GM23248 (cell line): ENCODE data around the gene SNX14. TPM values are rescaled to one million over a fixed set of nuclear protein-coding genes. Genes with fewer than 3 reads are reported as not detected.

ENCODE experiments used
- DNase-seq: peaks from one replicate; pipeline ENCODE4 v3.0.0-alpha.2; 2015
- H2AFZ ChIP-seq: fragments of 200-600 bp; sonication (generic); 2 replicates; pipeline ENCODE4 v1.6.1; 2016; ENCODE audit warnings: antibody characterized with exemption
- H3F3A ChIP-seq: fragments of 200-600 bp; sonication (generic); 2 replicates; pipeline ENCODE4 v1.6.1; 2016; ENCODE audit warnings: mild to moderate bottlenecking, antibody characterized with exemption, mixed run types; ENCODE audit not compliant: insufficient read depth
- H3K27ac ChIP-seq: fragments of 200-600 bp; sonication (generic); 2 replicates; pipeline ENCODE4 v1.5.1; 2016; ENCODE audit warnings: mild to moderate bottlenecking
- H3K27me3 ChIP-seq: fragments of 200-600 bp; sonication (generic); replicated peaks from 2 replicates; pipeline ENCODE4 v1.6.1; 2016; ENCODE audit warnings: mild to moderate bottlenecking; ENCODE audit not compliant: insufficient read depth
- H3K36me3 ChIP-seq: fragments of 200-600 bp; sonication (generic); 2 replicates; pipeline ENCODE4 v1.6.1; 2016; ENCODE audit warnings: low read depth, mild to moderate bottlenecking
- H3K4me1 ChIP-seq: fragments of 200-600 bp; sonication (generic); 2 replicates; pipeline ENCODE4 v1.6.1; 2016; ENCODE audit warnings: mild to moderate bottlenecking; ENCODE audit not compliant: insufficient read depth
- H3K4me2 ChIP-seq: fragments of 200-600 bp; sonication (generic); one replicate; pipeline ENCODE4 v1.6.1; 2016; ENCODE audit warnings: mild to moderate bottlenecking; ENCODE audit not compliant: unreplicated experiment
- H3K4me3 ChIP-seq: fragments of 200-600 bp; sonication (generic); 2 replicates; pipeline ENCODE4 v1.5.1; 2016; ENCODE audit warnings: mild to moderate bottlenecking
- H3K79me2 ChIP-seq: fragments of 200-600 bp; sonication (generic); 2 replicates; pipeline ENCODE4 v1.6.1; 2016; ENCODE audit warnings: mild to moderate bottlenecking; ENCODE audit not compliant: insufficient read depth
- H3K9ac ChIP-seq: fragments of 200-600 bp; sonication (generic); 2 replicates; pipeline ENCODE4 v1.6.1; 2016; ENCODE audit warnings: mild to moderate bottlenecking
- H3K9me2 ChIP-seq: fragments of 200-600 bp; sonication (generic); 2 replicates; pipeline ENCODE4 v1.6.1; 2016; ENCODE audit warnings: mixed run types, mild to moderate bottlenecking, moderate library complexity; ENCODE audit not compliant: insufficient read depth
- H3K9me3 ChIP-seq: fragments of 200-600 bp; sonication (generic); one replicate; pipeline ENCODE4 v1.6.1; 2017; ENCODE audit warnings: low read depth
- H4K20me1 ChIP-seq: fragments of 200-600 bp; sonication (generic); 2 replicates; pipeline ENCODE4 v1.6.0; 2016; ENCODE audit not compliant: insufficient read depth
- EZH2 ChIP-seq: fragments of 200-600 bp; sonication (generic); IDR thresholded peaks from 2 replicates; pipeline ENCODE4 v1.6.1; 2018; ENCODE audit warnings: antibody characterized with exemption, mild to moderate bottlenecking; ENCODE audit not compliant: insufficient read depth, poor library complexity, severe bottlenecking
- EZH2phosphoT487 ChIP-seq: fragments of 200-600 bp; sonication (generic); IDR thresholded peaks from 2 replicates; pipeline ENCODE4 v1.6.1; 2018; ENCODE audit warnings: antibody characterized with exemption, moderate library complexity, mild to moderate bottlenecking, low read depth; ENCODE audit not compliant: insufficient read depth
- WGBS, 2 experiments: methylation state at CpG; one replicate each; pipeline ENCODE4 v1.1.6; 2015 to 2017; ENCODE audit warnings: low lambda C conversion rate in 2 of 2, low coverage in 1 of 2; ENCODE audit errors: missing lambda C conversion rate in 2 of 2; 5-methylcytosine and 5-hydroxymethylcytosine counted together
- in situ Hi-C: fragments of 300-500 bp; cut with MboI; formaldehyde crosslinking; loops from 2 replicates; pipeline ENCODE4 v1.15.0; 2020
- polyA plus RNA-seq: library from polyadenylated mRNA; unstranded; fragments of >200 nt; fragmentation: Nextera tagmentation; extraction: Ambion mirVana; gene quantifications from 2 replicates; pipeline ENCODE4 v1.2.1, GENCODE V29; 2016
- total RNA-seq: library from RNA; depleted of rRNA; stranded (reverse); fragments of >200 nt; shearing (Covaris generic); gene quantifications from 2 replicates; pipeline ENCODE4 v1.2.3, GENCODE V29; 2014

Gene SNX14
- total and polyA plus RNA-seq, 2 experiments from 2014 or later: 68.3 to 72.4 TPM

- no peaks in the 10 kb centered on the region for H3K27me3 ChIP-seq
- H3K27ac ChIP-seq: no peak overlapping the region
- H2AFZ ChIP-seq: no peak overlapping the region
- H3K9ac ChIP-seq: no peak overlapping the region
- H3K4me3 ChIP-seq: no peak overlapping the region
- peaks cover 8% of the 10 kb centered on the region; the same call in 1 of the 2 replicates for H3K4me1 ChIP-seq
- in situ Hi-C loops: no loop called here
- TF ChIP-seq EZH2phosphoT487 (no peak), EZH2 (no peak)
- H3K9me3 ChIP-seq: no peaks in the 10 kb centered on the region
- WGBS, 2 experiments: 96 to 99% methylated on average over 2 of the region's 2 CpGs
- H3K36me3 ChIP-seq: peaks cover 92% of the 10 kb centered on the region
- H3K79me2 ChIP-seq: peaks cover 99% of the 10 kb centered on the region
- H4K20me1 ChIP-seq: no peaks in the 10 kb centered on the region
- H3K4me2 ChIP-seq: no peak overlapping the region
- peaks cover 66% of the 10 kb centered on the region for H3F3A ChIP-seq
- no peaks in the 10 kb centered on the region for H3K9me2 ChIP-seq
- DNase-seq: no peak
Measured at GRCh38 chr6:85610182-85610895, 16.7 kb upstream of the SNX14 start.

- Histone ChIP-seq H3K9me2 (no peaks in the 10 kb centered on the region), H3K9me3 (no peaks in the 10 kb centered on the region), H3K27ac (no peak overlapping the region), H3K27me3 (no peaks in the 10 kb centered on the region), H3K79me2 (peaks cover 38% of the 10 kb centered on the region), H3K4me1 (no peaks in the 10 kb centered on the region), H3K4me2 (no peak overlapping the region), H4K20me1 (no peaks in the 10 kb centered on the region), H3F3A (peaks cover 69% of the 10 kb centered on the region), H3K4me3 (no peak overlapping the region), H2AFZ (no peak overlapping the region), H3K36me3 (0 out of 2 replicates have a peak, but pooled peaks cover 15% of the 10 kb centered on the region), H3K9ac (no peak overlapping the region)
- no peak for DNase-seq
- 84 to 86% methylated on average over 4 of the region's 4 CpGs for WGBS, 2 experiments
- TF ChIP-seq EZH2phosphoT487 (no peak), EZH2 (no peak)
- in situ Hi-C loops: no loop called here
Measured at GRCh38 chr6:85602100-85602499, 8.4 kb upstream of the SNX14 start.

GRCh38 chr6:85600713-85601313 is 7.2 kb upstream of the SNX14 start:
- H3K4me2 ChIP-seq: no peak overlapping the region
- H3K4me1 ChIP-seq: peaks cover 4% of the 10 kb centered on the region
- no peaks in the 10 kb centered on the region for H4K20me1 ChIP-seq
- H3K9me2 ChIP-seq: no peaks in the 10 kb centered on the region
- no peaks in the 10 kb centered on the region for H3K9me3 ChIP-seq
- H2AFZ ChIP-seq: no peak overlapping the region
- no peak overlapping the region for H3K4me3 ChIP-seq
- TF ChIP-seq EZH2: no peak
- TF ChIP-seq EZH2phosphoT487: no peak
- no peak overlapping the region for H3K9ac ChIP-seq
- peaks cover 26% of the 10 kb centered on the region for H3K79me2 ChIP-seq
- no peak for DNase-seq
- H3K27me3 ChIP-seq: no peaks in the 10 kb centered on the region
- no peak overlapping the region for H3K27ac ChIP-seq
- WGBS, 2 experiments: 87 to 88% methylated on average over 11 of the region's 11 CpGs
- 0 out of 2 replicates have a peak, but pooled peaks cover 3% of the 10 kb centered on the region for H3K36me3 ChIP-seq
- in situ Hi-C loops: no loop called here
- peaks cover 70% of the 10 kb centered on the region for H3F3A ChIP-seq

GRCh38 chr6:85594197-85594930 is 706 bp upstream of the SNX14 start:
- Histone ChIP-seq H3F3A (peaks cover 64% of the 10 kb centered on the region), H3K9ac (peak overlapping the region; percentile 92), H3K9me3 (no peaks in the 10 kb centered on the region), H3K4me2 (peak overlapping the region; percentile 98), H3K4me3 (peak overlapping the region; percentile 93), H2AFZ (peak overlapping the region; percentile 93), H4K20me1 (no peaks in the 10 kb centered on the region), H3K79me2 (peaks cover 36% of the 10 kb centered on the region), H3K36me3 (no peaks in the 10 kb centered on the region; the same call in 1 of the 2 replicates), H3K4me1 (peaks cover 29% of the 10 kb centered on the region), H3K27me3 (no peaks in the 10 kb centered on the region), H3K9me2 (no peaks in the 10 kb centered on the region), H3K27ac (peak overlapping the region; percentile 93)
- TF ChIP-seq EZH2phosphoT487: no peak
- no peak for TF ChIP-seq EZH2
- in situ Hi-C loops: no loop called here
- peak; percentile 71 for DNase-seq
- WGBS, 2 experiments: 0 to 1% methylated on average over 32 to 35 of the region's 35 CpGs
